HG03432 (cell line): Measurements from ENCODE around the gene IFNA4.
"Not testable (repeated sequence)": the region's sequence is repeated elsewhere in the genome, so short reads cannot be mapped to it uniquely, and the experiment has no call there.

Experiments used
- ATAC-seq: cut with Tn5 transposase; IDR thresholded peaks from one replicate; pipeline ENCODE4 v1.9.1; 2021; ENCODE audit warnings: mild to moderate bottlenecking, moderate library complexity; ENCODE audit not compliant: unreplicated experiment

The IFNA4 gene

DNA sequence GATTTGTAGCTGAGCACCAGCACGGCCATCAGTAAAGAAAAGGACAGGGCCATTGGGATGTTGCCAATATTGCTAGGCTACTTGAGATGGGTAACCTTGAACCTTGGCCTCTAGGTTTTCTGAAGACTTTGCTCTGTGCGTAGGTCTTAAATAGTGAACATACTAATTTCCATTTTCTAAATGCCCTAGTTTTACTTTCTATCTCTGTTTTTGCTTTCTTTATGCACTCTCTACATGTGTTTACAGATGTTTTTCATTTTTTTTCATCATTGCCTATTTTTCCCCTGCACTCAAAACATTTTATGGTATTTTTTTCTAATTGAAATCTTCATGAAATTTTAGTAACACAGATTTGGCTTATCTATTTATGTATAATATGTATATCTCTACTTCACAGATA is 20.8 kb downstream of the IFNA4 start, which contains the start of gene IFNA21:
TSS of gene IFNA21 (minus strand) at position 101 of the 400 bp plus-strand sequence. CDS start at position 53, 48 bp downstream.
- not testable (repeated sequence) for ATAC-seq

DNA sequence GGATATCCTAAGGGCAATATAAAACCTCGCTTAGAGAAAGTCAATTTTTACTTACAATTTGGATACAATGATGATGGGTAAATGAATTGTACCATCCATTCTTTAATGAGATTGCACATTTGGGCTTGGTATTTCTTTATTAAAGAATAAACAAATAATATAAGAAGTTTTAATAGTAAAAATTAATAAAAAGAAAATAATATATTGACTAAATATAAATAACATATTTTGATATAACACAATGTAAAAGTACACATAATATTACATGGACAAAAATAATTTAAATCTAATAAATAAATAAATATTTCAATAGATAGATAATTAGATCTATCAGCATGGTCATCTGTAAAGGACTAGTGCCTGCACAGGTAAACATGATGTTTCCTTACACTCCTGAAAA is 21.9 kb downstream of the IFNA4 start:
- ATAC-seq = no peak

DNA sequence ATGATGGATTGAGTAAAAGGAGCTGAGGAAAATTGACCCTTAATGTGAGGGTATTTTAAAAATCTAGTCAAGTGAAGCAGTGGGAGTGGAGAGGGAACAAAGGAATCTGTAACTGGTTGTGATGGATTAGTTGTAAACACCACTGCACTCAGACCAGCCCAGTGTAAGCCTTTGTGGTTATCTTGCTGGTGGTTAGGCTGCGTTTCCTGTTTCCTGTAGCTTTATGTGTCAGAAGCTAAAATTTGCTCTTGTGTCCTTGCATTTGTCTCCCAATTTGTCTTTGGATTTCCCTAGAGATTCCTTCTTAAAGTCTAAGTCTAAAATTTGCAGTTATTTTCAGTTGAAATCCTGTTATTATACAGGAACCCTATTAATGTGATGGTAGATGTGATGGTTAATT is 27.2 kb downstream of the IFNA4 start:
- peak; percentile 99 for ATAC-seq

DNA sequence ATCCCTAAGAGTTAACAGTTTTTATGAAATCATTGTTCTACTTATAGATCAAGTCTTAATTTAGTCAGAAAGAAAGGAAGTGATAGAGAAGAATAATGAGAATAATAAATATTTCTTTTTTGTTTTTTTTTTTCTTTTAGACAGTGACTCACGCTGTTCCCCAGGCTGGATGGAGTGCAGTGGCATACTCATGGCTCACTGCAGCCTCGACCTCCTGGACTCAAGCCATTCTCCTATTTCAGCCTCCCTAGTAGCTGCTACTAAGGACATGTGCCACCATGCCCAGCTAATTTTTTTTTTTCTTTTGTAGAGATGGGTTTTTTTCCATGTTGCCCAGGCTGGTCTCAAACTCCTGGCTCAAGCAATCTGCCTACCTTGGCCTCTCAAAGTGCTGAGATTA is 31.9 kb downstream of the IFNA4 start:
- ATAC-seq = no peak

DNA sequence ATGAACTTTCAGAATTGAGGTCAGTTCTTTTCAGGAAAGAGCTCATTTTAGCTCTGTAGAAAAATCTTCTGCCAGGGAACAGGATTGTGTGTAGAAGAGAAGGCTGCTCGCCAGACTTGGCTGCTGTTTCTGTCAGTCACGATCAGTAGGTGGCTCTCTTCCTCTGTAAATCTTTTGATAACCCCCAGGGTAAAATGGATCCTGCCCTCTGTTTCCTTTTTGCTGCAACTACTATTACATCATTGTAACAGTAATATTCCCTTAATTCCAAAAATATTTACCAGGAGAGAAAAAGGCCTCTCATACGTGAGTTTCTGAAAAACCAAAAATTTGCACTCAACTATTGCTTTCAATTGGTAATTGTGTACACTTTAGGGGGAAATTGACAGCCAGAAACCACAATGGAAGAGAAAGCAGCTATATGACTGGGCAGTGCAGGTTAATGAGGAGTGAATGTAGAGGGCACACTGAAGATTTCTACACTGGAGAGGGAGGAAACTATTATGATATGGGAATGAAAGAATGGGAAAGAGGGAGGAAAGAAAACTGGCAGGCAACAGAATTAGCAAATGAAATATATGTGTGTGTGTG is 33.3 kb downstream of the IFNA4 start:
- ATAC-seq = peak; percentile 93

DNA sequence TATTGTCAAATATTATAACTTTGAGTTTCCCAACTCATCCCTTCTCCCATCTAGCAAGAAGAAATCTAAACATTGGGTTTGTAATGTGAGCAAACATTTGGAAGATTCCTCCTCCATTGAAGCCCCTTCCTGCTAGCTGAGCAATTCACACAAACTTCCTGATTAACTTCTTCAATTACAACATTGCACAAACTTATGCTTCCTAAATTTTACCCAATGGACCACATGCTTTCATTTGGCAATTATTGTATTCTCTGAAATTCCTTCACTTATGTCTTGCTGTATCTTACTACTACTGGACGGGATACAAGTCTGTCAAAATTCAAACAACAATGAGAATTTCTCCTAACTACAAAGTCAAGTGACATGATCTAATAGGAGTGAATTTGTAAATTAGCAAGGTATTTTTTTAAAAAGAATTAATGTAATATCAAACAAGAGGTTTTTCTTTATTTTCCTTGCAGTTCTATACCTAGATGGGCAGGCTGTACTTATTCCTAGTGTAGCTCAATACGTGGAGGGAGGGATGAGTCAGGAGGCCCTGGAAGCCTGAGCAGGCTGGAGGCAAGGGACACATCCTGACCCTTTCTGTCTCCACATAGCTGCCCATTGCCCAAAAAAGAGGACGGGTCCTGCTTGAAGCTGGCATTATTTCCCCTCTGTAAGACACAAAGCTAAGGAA is 33.9 kb downstream of the IFNA4 start:
- peak; percentile 46 for ATAC-seq

DNA sequence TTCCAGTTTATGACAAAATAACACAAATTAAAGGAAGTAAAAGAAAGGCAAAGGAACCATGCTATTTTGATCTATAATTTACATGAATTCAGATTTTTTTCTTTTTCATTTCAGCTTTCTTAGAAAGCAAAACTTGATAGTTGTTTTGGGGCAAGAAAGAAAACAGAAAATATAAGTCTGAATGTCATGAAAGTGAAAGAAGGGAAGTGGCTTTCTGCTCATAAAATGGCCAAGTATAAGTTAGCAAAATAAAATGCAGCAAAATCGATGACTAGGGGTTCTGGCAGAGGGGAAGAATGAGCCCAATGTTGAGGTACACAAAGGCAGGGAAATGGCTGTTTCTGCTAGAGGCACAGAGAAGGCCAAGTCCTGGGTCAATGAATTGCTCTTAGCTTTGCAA is 42.8 kb downstream of the IFNA4 start:
- ATAC-seq = peak; percentile 71

DNA sequence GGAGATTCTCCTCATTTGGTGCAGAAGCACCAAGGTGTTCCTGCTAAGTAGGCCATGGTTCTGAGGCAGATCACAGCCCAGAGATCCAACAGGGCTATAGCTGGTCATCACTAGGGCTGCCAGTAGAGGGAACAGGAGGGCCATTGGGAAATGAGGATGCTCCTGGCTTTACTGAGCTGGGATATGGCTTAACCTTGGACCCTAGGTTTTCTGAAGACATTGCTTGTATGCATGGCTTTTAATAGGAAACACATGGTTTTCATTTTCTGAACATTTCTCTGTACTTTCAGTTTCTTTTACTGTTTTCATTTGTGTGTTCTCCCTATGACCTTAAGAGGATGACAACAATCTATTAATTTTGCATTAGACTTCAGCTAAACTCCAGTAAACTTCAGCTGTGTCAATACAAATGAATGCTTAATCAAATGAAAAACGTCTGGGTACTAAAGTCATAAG is 45.9 kb downstream of the IFNA4 start, which contains the start of gene IFNW1:
TSS of gene IFNW1 (minus strand) at position 406 of the 456 bp plus-strand sequence. CDS start at position 144, 262 bp downstream.
- peak; percentile 75 for ATAC-seq

DNA sequence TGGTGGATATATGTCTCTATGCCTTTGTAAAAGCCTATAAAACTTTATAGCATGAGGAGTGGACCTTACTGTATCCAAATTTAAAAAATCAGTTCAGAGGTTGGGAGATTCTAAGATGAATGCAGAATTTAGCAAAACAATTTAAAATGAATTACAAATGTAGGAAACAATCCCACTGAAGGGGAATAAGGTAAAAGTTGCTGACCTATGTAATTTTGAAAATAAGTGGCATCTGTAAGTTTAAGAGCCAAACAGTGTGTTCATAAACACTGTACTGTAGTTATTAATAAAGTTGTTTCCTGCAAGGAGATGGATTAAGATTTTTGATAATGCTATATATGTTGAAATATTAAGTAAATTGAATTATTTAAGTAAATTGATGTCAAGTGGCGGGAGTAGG is 50.4 kb downstream of the IFNA4 start:
- ATAC-seq = no peak
